COR-L47 (cell line): Measurements from ENCODE around the gene NFE2.

Experiments
- DNase-seq: peaks from one replicate; lab custom pipeline; 2025; lab: John Stamatoyannopoulos, UW

The NFE2 gene

DNA sequence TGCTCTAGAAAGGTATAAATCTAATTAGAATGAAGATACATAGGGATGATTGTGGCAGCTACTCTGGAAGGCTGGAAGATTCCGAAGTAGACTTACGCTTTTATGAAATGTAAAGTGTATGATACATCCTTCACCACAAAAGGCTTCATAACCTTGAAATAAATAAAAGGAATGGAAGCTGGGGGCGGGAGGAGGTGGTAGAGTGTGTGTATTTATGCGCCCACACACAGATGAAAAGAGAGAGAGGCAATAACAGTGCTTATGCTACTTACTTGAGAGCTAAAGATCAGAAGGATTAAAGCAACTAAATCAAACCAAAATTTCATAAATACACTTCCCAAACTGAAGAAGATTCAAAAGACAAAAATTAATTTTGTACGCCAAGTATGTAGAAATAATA lies 51.3 kb downstream of the NFE2 start:
- no peak for DNase-seq

GRCh38 chr12:54246011-54246641 lies 54.7 kb downstream of the NFE2 start:
- no peak for DNase-seq
